GM12878 (cell line): ENCODE results near the gene NUP50.

Source experiments
- BRCA1 ChIP-seq: IDR thresholded peaks from 2 replicates; pipeline ENCODE4 v1.6.1; 2011; ENCODE audit warnings: low read depth, low read length, improper control_type of control experiment
- CTCF ChIP-seq, 3 experiments: IDR thresholded peaks in 2 of 3; conservative IDR thresholded peaks in 1 of 3; 2 replicates each; pipeline ENCODE4 v1.5.1; 2011; ENCODE audit warnings: low read depth in 3 of 3, low read length in 3 of 3, mild to moderate bottlenecking in 3 of 3, control low read depth in 2 of 3, moderate library complexity in 2 of 3, inconsistent platforms in 1 of 3, mixed read lengths in 1 of 3; ENCODE audit not compliant: control insufficient read depth in 2 of 3, insufficient read depth in 1 of 3; ENCODE audit errors: extremely low read depth in 1 of 3
- EZH2 ChIP-seq: IDR thresholded peaks from 2 replicates; pipeline ENCODE4 v1.6.1; 2012; ENCODE audit warnings: low read depth, mild to moderate bottlenecking, control low read depth, inconsistent platforms, low read length, borderline replicate concordance; ENCODE audit not compliant: control insufficient read depth
- FOS ChIP-seq: IDR thresholded peaks from 3 replicates; pipeline ENCODE4 v1.6.1; 2011; ENCODE audit warnings: borderline replicate concordance; ENCODE audit not compliant: insufficient read length; ENCODE audit errors: extremely low read depth
- TAF1 ChIP-seq: IDR thresholded peaks from 2 replicates; pipeline ENCODE4 v1.6.1; 2011; ENCODE audit warnings: mild to moderate bottlenecking, low read depth, low read length, borderline replicate concordance
- USF1 ChIP-seq: IDR thresholded peaks from 2 replicates; pipeline ENCODE4 v1.6.1; 2011; ENCODE audit warnings: borderline replicate concordance, low read depth, mild to moderate bottlenecking, moderate library complexity, mixed read lengths, low read length; ENCODE audit not compliant: insufficient read depth; ENCODE audit errors: extremely low read length
- YY1 ChIP-seq: IDR thresholded peaks from 2 replicates; pipeline ENCODE4 v1.6.1; 2011; ENCODE audit warnings: low read depth, mild to moderate bottlenecking, low read length
- ZNF274 ChIP-seq: IDR thresholded peaks from one replicate; pipeline ENCODE4 v1.8.0; 2011; ENCODE audit not compliant: insufficient read length, insufficient read depth

GRCh38 chr22:45125188-45125587 is 38.5 kb upstream of the NUP50 start:
- TF ChIP-seq CTCF (IDR thresholded peaks at IDR 0.05 in 2 of 3, conservative IDR thresholded peaks at IDR 0.05 in 1 of 3; ENCODE audit: control insufficient read depth in 2 of 3, extremely low read depth in 1 of 3, insufficient read depth in 1 of 3, low read depth in 3 of 3, low read length in 3 of 3) (no peak), TAF1 (no peak), YY1 (no peak), ZNF274 (no peak), EZH2 (no peak), FOS (no peak), USF1 (no peak), BRCA1 (no peak)
